HG02588 (cell line): ENCODE results near the gene CCR9.

Experiments
- ATAC-seq: cut with Tn5 transposase; IDR thresholded peaks from one replicate; pipeline ENCODE4 v1.9.1; 2021; ENCODE audit warnings: mild to moderate bottlenecking, moderate library complexity; ENCODE audit not compliant: unreplicated experiment

The CCR9 gene

DNA sequence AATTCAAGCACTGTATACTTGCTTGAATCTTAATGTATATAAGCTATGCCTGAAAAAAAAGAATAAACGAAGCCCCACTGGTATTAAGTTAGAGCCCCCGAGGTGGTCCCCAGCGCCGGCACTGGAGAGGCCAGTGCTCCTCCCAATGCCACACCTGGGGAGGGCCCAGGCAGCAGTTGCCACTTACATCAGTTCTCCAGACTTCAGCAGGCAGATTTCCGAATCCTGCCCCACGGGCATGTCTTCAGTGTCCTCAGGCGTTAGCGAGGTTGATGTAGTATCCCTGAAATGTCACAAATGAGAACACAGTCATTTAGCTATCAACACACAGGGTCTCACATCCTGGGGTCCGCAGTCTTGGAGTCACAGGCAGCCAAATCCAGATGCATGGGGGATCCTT, 49.9 kb downstream of the CCR9 start:
- no peak for ATAC-seq

DNA sequence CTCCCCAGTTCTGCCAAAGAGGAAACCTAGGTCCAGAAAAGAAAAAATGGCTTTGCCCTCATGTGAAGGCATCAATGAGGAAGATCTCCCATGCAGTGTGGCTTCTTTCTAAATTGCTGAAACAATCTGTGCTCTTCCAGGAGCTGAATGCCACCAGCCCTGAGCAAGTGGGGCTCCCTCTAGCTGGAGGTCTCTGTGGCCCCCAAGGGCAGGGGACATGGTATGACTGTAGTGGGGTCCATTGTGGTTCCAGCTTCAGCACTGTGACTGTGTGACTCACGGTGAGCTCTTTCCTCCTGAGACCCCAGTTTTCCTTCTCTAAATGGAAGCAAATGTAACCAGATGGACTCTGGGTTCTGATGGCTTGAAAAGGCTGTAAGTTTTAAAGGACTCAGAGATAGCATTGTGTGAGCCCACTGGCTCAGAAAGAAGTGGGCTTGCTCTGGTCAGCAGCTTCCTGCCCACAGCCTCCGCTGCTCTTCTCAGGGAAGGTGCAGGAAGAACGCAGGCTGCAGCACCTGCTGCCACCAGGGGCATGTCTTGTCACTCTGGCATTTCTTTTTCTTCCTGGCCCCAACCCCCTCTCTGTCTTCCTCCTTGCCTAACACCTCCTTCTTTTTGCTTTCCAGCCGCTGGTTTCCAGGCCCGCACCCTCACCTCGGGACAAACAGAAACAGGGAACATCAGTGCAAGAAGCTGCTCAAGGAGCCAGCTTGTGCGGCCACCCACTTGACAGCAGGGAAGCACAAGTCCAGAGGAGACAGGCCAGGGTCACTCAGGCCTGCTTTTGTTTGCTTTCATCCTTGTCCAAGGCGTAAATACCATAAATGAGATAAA, 51.1 kb downstream of the CCR9 start:
- ATAC-seq = no peak

DNA sequence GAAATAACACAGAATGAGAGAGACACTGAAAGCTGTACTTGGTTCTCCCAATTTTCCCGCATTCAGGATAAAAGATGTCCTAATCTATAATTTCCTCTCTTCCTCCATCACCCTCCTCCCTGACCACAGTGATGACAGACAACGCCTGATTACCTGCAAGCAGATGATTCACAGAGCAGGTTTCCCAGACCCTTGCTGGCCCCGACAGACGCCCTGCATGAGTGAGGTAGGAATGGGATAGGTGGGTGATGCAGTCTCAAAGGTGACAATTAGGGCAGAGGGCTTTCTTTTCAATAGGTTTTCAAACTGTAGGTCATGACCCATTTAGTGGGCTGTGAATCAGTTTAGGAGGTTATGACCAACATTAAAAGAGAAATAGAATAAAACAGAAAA, 51.7 kb downstream of the CCR9 start:
- ATAC-seq = no peak

DNA sequence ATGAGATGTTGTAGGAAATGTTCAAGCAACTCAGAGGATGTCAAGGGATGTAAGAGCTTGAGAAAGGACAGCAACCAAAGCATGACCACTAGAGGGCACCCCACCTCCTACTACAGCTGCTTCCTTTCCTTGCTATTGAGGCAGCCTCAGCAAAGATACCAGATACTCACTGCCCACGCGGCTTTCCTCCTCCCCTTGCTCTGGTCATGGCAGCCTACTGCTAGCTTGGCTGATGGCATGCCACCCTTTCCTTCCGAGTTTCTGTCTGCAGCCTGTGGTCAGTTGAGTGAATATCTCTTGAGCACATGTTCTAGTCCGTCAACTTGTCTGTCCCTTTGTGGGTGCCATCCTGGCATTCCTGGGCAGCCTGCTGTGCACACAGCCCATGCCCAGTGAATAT, 52.5 kb downstream of the CCR9 start:
- ATAC-seq = no peak

DNA sequence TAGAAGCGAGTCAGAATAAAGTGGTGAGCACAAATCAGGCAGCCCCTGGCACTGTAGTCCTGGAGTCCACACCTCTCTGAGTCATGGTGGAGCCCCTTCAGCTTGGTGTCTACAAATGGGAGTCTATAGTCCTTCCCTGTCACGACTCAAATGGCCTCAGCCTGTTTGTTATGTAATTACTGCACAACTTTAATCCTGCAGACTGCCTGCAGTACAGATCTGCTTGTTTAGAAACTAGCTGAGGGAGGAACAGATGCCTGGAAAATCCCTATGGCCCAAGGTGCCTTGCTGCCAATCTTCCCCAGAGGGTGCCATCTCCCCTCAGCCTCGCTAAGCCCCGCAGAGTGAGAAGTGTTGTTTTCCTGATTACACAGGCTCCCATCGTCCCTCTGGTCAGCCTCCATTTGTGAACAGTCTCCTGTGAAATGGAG, 53.0 kb downstream of the CCR9 start:
- no peak for ATAC-seq

GRCh38 chr3:45940004-45940780, 53.8 kb downstream of the CCR9 start:
- no peak for ATAC-seq

DNA sequence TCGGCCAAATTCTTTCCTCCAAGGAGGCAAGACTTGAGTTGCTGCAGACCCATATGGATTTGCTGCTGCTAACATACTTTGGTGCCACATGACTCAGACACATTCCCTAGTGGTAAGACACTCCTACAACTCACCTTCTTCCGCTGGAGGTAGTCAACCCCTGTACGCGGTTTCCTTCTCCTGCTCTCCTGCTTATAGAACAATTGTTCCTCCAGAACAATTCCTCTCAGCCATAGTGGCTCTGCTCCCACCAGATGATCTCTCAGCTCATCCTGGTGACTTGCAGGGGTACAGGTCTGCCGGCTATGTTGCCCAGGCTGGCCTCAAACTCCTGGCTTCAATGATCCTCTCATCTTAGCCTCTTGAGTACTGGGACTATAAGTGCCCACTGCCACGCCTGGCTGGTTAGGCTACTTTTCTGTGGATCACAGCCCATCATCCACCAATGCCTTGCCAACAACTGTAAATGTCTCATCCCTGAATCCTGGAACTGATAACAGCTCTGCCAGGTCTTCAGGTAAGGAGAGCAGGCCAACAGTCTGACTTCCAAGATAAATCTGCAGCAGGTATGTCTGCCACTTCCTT, 54.5 kb downstream of the CCR9 start:
- ATAC-seq = no peak

- no peak for ATAC-seq
These were observed 55.9 kb downstream of the CCR9 start for GRCh38 chr3:45942051-45942825.

GRCh38 chr3:45943207-45943846, 57.0 kb downstream of the CCR9 start, which contains the start of gene CXCR6:
Gene CXCR6, plus strand, starts transcription at chr3:45943464. Its CDS starts 3,018 bp downstream, at chr3:45946482.
- ATAC-seq = no peak

- no peak for ATAC-seq
These were observed 58.7 kb downstream of the CCR9 start for GRCh38 chr3:45944830-45945620.

- no peak for ATAC-seq
These were observed 60.0 kb downstream of the CCR9 start for GRCh38 chr3:45946307-45946706.

DNA sequence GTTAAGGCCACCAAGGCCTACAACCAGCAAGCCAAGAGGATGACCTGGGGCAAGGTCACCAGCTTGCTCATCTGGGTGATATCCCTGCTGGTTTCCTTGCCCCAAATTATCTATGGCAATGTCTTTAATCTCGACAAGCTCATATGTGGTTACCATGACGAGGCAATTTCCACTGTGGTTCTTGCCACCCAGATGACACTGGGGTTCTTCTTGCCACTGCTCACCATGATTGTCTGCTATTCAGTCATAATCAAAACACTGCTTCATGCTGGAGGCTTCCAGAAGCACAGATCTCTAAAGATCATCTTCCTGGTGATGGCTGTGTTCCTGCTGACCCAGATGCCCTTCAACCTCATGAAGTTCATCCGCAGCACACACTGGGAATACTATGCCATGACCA, 60.5 kb downstream of the CCR9 start:
- ATAC-seq = no peak

- ATAC-seq = no peak
These were observed 61.0 kb downstream of the CCR9 start for GRCh38 chr3:45947361-45947760.

GRCh38 chr3:45948311-45948781, 62.0 kb downstream of the CCR9 start:
- no peak for ATAC-seq

GRCh38 chr3:45948881-45949280, 62.5 kb downstream of the CCR9 start:
- ATAC-seq = no peak

DNA sequence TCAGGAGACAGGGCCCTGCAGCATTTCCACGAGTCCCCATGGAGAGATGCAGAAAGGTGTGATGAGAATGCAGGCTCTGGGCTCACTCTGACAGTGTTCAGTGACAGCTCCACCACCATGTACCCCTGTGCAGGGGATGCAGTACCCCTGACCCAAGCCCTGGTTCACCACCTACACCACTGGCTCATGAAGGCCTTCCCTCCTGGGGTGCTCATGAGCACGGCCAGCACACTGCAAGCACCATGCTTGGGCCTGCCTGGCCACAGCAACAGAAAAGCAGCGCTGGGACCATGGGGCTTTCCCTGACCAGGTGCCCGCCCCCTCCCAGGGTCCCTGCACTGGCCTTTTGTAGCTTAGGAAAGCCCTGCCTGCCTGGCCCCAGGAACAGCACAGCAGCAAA, 63.1 kb downstream of the CCR9 start:
- ATAC-seq = no peak

DNA sequence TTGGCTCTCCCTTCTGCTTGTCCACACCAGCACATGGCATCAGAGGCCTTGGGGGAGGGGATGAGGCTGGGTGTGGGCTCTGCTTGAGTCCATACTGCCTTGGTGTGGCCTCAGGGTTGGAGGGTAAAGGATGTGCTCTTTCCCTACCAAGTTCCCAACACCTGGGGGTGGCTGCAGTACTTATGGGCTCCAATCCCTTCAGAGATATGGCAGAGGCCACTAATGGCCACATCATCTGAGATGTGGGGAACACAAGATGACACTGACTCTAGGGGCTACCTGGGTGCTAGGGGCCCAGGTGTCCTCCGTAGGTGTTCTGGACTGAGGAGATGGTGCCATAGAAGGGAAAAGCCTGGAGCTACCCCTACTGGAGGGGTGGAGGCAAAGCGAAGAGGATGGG, 63.8 kb downstream of the CCR9 start:
- ATAC-seq = no peak

DNA sequence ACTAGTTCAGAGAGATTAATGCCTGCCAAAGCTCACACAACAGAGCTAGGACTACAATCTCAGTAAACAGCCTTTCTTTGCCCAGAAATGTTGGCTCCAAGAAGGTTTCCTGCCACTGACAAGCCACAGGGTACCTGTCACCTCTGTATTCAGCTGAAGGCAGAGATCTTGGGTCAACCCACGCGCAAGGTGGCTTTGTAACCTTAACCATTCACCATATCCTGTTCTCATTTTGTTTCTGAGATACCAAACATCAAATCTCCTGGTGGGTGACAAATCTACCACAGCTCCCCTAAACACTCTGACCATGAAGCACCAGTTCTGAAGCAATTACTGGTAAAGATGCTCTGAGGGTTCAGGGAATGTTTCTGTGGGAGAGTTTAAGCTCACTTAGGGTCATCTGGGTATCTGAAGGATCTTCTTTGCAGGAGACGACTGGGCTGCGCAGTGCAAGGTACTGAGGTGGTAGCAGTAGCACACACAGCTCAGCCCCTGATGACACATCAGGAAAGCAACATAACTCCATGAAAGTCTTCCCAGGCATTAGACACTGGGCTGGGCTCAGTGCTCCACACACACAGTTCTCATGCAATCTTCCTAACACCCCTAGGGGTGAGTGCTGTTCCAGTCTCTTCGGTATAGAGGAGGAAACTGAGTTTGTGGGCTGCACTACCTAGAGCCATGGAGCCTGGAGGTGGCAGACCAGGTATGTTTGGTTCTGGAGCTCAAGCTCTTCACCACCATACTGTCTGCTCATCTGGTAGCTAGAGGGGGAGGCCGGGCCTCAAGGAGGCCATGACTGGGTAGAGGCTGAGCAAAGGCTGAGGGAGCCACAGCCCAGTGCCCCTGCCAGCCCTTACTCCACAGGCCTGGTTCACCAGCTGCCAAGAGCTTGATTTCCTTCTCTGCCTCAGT, 64.6 kb downstream of the CCR9 start:
- ATAC-seq = no peak

DNA sequence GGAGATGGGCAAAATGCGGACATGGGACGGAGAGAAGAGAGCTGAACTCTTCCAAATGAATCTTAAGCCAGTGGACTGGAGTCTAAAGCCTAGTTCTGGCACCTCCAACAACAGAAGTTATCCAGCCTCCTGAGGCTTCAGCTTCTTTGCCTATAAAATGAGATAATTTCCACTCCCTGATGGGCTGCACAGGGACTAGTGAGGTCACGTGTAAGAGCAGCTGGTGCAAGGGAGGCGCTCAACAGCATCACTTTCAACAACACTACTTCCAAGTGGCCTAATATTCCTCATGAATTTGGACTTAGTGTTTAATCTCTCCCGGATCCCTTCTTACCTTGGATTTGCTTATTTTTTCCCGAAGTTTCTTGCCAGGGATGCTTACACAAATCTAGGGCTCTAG, 65.6 kb downstream of the CCR9 start:
- no peak for ATAC-seq
